ENCODE data around the gene ZBTB16.

The ZBTB16 gene

GRCh38 chr11:114158886-114159285 is 99.4 kb downstream of the ZBTB16 start:
- Histone ChIP-seq H3K27me3 (ENCODE audit: control insufficient read depth in 3 of 3, insufficient read depth in 3 of 3, low read depth in 1 of 3, low read length in 3 of 3) (no peaks in the 10 kb centered on the region), H2BK15ac (ENCODE audit: low read length) (no peak overlapping the region), H3K4me3 (ENCODE audit: low read length in 2 of 2) (no peak overlapping the region), H4K91ac (ENCODE audit: low read depth, low read length, poor library complexity) (no peak overlapping the region), H3K9me3 (replicated peaks in 1 of 2; ENCODE audit: control insufficient read depth in 2 of 2, insufficient read depth in 1 of 2, low read depth in 1 of 2, low read length in 2 of 2) (no peaks in the 10 kb centered on the region), H3K27ac (replicated peaks; ENCODE audit: low read length) (no peak overlapping the region), H3K14ac (ENCODE audit: low read length) (no peak overlapping the region), H2BK5ac (ENCODE audit: low read length) (no peak overlapping the region), H3K36me3 (replicated peaks in 1 of 2; ENCODE audit: control insufficient read depth in 2 of 2, insufficient read depth in 2 of 2, low read length in 2 of 2) (peaks cover 12 to 37% of the 10 kb centered on the region in 2 donors), H3K18ac (ENCODE audit: low read length) (peak overlapping the region; percentile 13), H3K9ac (ENCODE audit: low read depth, low read length, poor library complexity) (no peak overlapping the region), H2AK5ac (ENCODE audit: low read depth, low read length) (no peak overlapping the region), H3K79me1 (ENCODE audit: low read depth, low read length) (peaks cover 6% of the 10 kb centered on the region), H3K23ac (ENCODE audit: low read depth, low read length, poor library complexity) (no peak overlapping the region), H4K8ac (ENCODE audit: low read depth, low read length) (no peak overlapping the region), H2BK120ac (ENCODE audit: low read depth, low read length) (no peak overlapping the region), H3K4ac (ENCODE audit: low read length) (no peak overlapping the region), H3K4me1 (ENCODE audit: control insufficient read depth in 2 of 2, insufficient read depth in 1 of 2, low read depth in 1 of 2, low read length in 2 of 2) (peaks cover 22 to 25% of the 10 kb centered on the region in 2 donors), H3K4me2 (ENCODE audit: insufficient read depth, low read length, poor library complexity, severe bottlenecking) (no peak overlapping the region), H2BK12ac (ENCODE audit: low read length) (no peak overlapping the region), H2AFZ (ENCODE audit: low read length) (no peak overlapping the region)
- no peak for DNase-seq (ENCODE audit: low spot score)
- WGBS, 2 donors (ENCODE audit: extremely low coverage in 2 of 2, insufficient read length in 2 of 2, insufficient replicate concordance in 1 of 2) = no CpG with 5 or more reads among the region's 7 CpGs

- H3K23ac ChIP-seq (ENCODE audit: low read depth, low read length, poor library complexity) = no peak overlapping the region
- H3K18ac ChIP-seq (ENCODE audit: low read length) = no peak overlapping the region
- H2AFZ ChIP-seq (ENCODE audit: low read length) = no peak overlapping the region
- no peak overlapping the region for H3K27ac ChIP-seq (replicated peaks; ENCODE audit: low read length)
- H3K79me1 ChIP-seq (ENCODE audit: low read depth, low read length) = peaks cover 6% of the 10 kb centered on the region
- no peak overlapping the region for H3K14ac ChIP-seq (ENCODE audit: low read length)
- no peak overlapping the region for H4K91ac ChIP-seq (ENCODE audit: low read depth, low read length, poor library complexity)
- no peak overlapping the region for H3K9ac ChIP-seq (ENCODE audit: low read depth, low read length, poor library complexity)
- H3K4me3 ChIP-seq (ENCODE audit: low read length in 2 of 2) = no peak overlapping the region
- no peak overlapping the region for H2BK120ac ChIP-seq (ENCODE audit: low read depth, low read length)
- no peak overlapping the region for H2AK5ac ChIP-seq (ENCODE audit: low read depth, low read length)
- DNase-seq (ENCODE audit: low spot score) = no peak
- no peak overlapping the region for H2BK15ac ChIP-seq (ENCODE audit: low read length)
- no CpG with 5 or more reads among the region's 5 CpGs for WGBS, 2 donors (ENCODE audit: extremely low coverage in 2 of 2, insufficient read length in 2 of 2, insufficient replicate concordance in 1 of 2)
- H3K4me1 ChIP-seq (ENCODE audit: control insufficient read depth in 2 of 2, insufficient read depth in 1 of 2, low read depth in 1 of 2, low read length in 2 of 2) = peaks cover 26 to 27% of the 10 kb centered on the region in 2 donors
- no peak overlapping the region for H3K4ac ChIP-seq (ENCODE audit: low read length)
- H3K9me3 ChIP-seq (replicated peaks in 1 of 2; ENCODE audit: control insufficient read depth in 2 of 2, insufficient read depth in 1 of 2, low read depth in 1 of 2, low read length in 2 of 2) = no peaks in the 10 kb centered on the region
- H3K27me3 ChIP-seq (ENCODE audit: control insufficient read depth in 3 of 3, insufficient read depth in 3 of 3, low read depth in 1 of 3, low read length in 3 of 3) = no peaks in the 10 kb centered on the region
- H2BK12ac ChIP-seq (ENCODE audit: low read length) = no peak overlapping the region
- no peak overlapping the region for H4K8ac ChIP-seq (ENCODE audit: low read depth, low read length)
- H2BK5ac ChIP-seq (ENCODE audit: low read length) = no peak overlapping the region
- no peak overlapping the region for H3K4me2 ChIP-seq (ENCODE audit: insufficient read depth, low read length, poor library complexity, severe bottlenecking)
- peaks cover 12 to 36% of the 10 kb centered on the region in 2 donors for H3K36me3 ChIP-seq (replicated peaks in 1 of 2; ENCODE audit: control insufficient read depth in 2 of 2, insufficient read depth in 2 of 2, low read length in 2 of 2)
Measured at GRCh38 chr11:114159320-114159719, 99.8 kb downstream of the ZBTB16 start.

GRCh38 chr11:114159802-114160632 is 100.5 kb downstream of the ZBTB16 start:
- H3K23ac ChIP-seq (ENCODE audit: low read depth, low read length, poor library complexity) = no peak overlapping the region
- H2AFZ ChIP-seq (ENCODE audit: low read length) = no peak overlapping the region
- no peak for DNase-seq (ENCODE audit: low spot score)
- H2BK12ac ChIP-seq (ENCODE audit: low read length) = no peak overlapping the region
- no peak overlapping the region for H4K8ac ChIP-seq (ENCODE audit: low read depth, low read length)
- H2BK120ac ChIP-seq (ENCODE audit: low read depth, low read length) = no peak overlapping the region
- H3K36me3 ChIP-seq (replicated peaks in 1 of 2; ENCODE audit: control insufficient read depth in 2 of 2, insufficient read depth in 2 of 2, low read length in 2 of 2) = peaks cover 12 to 34% of the 10 kb centered on the region in 2 donors
- no peak overlapping the region for H3K18ac ChIP-seq (ENCODE audit: low read length)
- no peaks in the 10 kb centered on the region for H3K9me3 ChIP-seq (replicated peaks in 1 of 2; ENCODE audit: control insufficient read depth in 2 of 2, insufficient read depth in 1 of 2, low read depth in 1 of 2, low read length in 2 of 2)
- H3K27ac ChIP-seq (replicated peaks; ENCODE audit: low read length) = peak overlapping the region; percentile 23
- no peak overlapping the region for H4K91ac ChIP-seq (ENCODE audit: low read depth, low read length, poor library complexity)
- H3K9ac ChIP-seq (ENCODE audit: low read depth, low read length, poor library complexity) = no peak overlapping the region
- peaks cover 28 to 32% of the 10 kb centered on the region in 2 donors for H3K4me1 ChIP-seq (ENCODE audit: control insufficient read depth in 2 of 2, insufficient read depth in 1 of 2, low read depth in 1 of 2, low read length in 2 of 2)
- H2BK15ac ChIP-seq (ENCODE audit: low read length) = no peak overlapping the region
- no peak overlapping the region for H2AK5ac ChIP-seq (ENCODE audit: low read depth, low read length)
- H3K4me3 ChIP-seq (ENCODE audit: low read length in 2 of 2) = no peak overlapping the region
- no peak overlapping the region for H3K4me2 ChIP-seq (ENCODE audit: insufficient read depth, low read length, poor library complexity, severe bottlenecking)
- no CpG with 5 or more reads among the region's 18 CpGs for WGBS, 2 donors (ENCODE audit: extremely low coverage in 2 of 2, insufficient read length in 2 of 2, insufficient replicate concordance in 1 of 2)
- H3K79me1 ChIP-seq (ENCODE audit: low read depth, low read length) = peaks cover 3% of the 10 kb centered on the region
- H3K14ac ChIP-seq (ENCODE audit: low read length) = no peak overlapping the region
- H2BK5ac ChIP-seq (ENCODE audit: low read length) = no peak overlapping the region
- no peaks in the 10 kb centered on the region for H3K27me3 ChIP-seq (ENCODE audit: control insufficient read depth in 3 of 3, insufficient read depth in 3 of 3, low read depth in 1 of 3, low read length in 3 of 3)
- H3K4ac ChIP-seq (ENCODE audit: low read length) = no peak overlapping the region

GRCh38 chr11:114160894-114161293 is 101.4 kb downstream of the ZBTB16 start:
- H3K27ac ChIP-seq (replicated peaks; ENCODE audit: low read length) = no peak overlapping the region
- no peak overlapping the region for H2BK5ac ChIP-seq (ENCODE audit: low read length)
- H3K79me1 ChIP-seq (ENCODE audit: low read depth, low read length) = peaks cover 5% of the 10 kb centered on the region
- no peak overlapping the region for H3K9ac ChIP-seq (ENCODE audit: low read depth, low read length, poor library complexity)
- no peak overlapping the region for H2AK5ac ChIP-seq (ENCODE audit: low read depth, low read length)
- no CpG with 5 or more reads among the region's 6 CpGs for WGBS, 2 donors (ENCODE audit: extremely low coverage in 2 of 2, insufficient read length in 2 of 2, insufficient replicate concordance in 1 of 2)
- no peak overlapping the region for H3K4me2 ChIP-seq (ENCODE audit: insufficient read depth, low read length, poor library complexity, severe bottlenecking)
- peaks cover 30 to 37% of the 10 kb centered on the region in 2 donors for H3K4me1 ChIP-seq (ENCODE audit: control insufficient read depth in 2 of 2, insufficient read depth in 1 of 2, low read depth in 1 of 2, low read length in 2 of 2)
- no peak overlapping the region for H2BK120ac ChIP-seq (ENCODE audit: low read depth, low read length)
- H3K27me3 ChIP-seq (ENCODE audit: control insufficient read depth in 3 of 3, insufficient read depth in 3 of 3, low read depth in 1 of 3, low read length in 3 of 3) = no peaks in the 10 kb centered on the region
- H3K4me3 ChIP-seq (ENCODE audit: low read length in 2 of 2) = no peak overlapping the region
- no peak overlapping the region for H2BK12ac ChIP-seq (ENCODE audit: low read length)
- no peak overlapping the region for H3K14ac ChIP-seq (ENCODE audit: low read length)
- no peak overlapping the region for H3K4ac ChIP-seq (ENCODE audit: low read length)
- H4K8ac ChIP-seq (ENCODE audit: low read depth, low read length) = no peak overlapping the region
- H2AFZ ChIP-seq (ENCODE audit: low read length) = no peak overlapping the region
- H3K18ac ChIP-seq (ENCODE audit: low read length) = peak overlapping the region; percentile 46
- DNase-seq (ENCODE audit: low spot score) = no peak
- no peak overlapping the region for H3K23ac ChIP-seq (ENCODE audit: low read depth, low read length, poor library complexity)
- no peak overlapping the region for H4K91ac ChIP-seq (ENCODE audit: low read depth, low read length, poor library complexity)
- H3K9me3 ChIP-seq (replicated peaks in 1 of 2; ENCODE audit: control insufficient read depth in 2 of 2, insufficient read depth in 1 of 2, low read depth in 1 of 2, low read length in 2 of 2) = no peaks in the 10 kb centered on the region
- no peak overlapping the region for H2BK15ac ChIP-seq (ENCODE audit: low read length)
- peaks cover 12 to 33% of the 10 kb centered on the region in 2 donors for H3K36me3 ChIP-seq (replicated peaks in 1 of 2; ENCODE audit: control insufficient read depth in 2 of 2, insufficient read depth in 2 of 2, low read length in 2 of 2)

Data from neuronal stem cell (in vitro differentiated cells).